Measurements from ENCODE around the gene ANTXR2. TPM values are rescaled to one million over a fixed set of nuclear protein-coding genes. Genes with fewer than 3 reads are reported as not detected.
A peak's percentile ranks its signal among the peaks of the same experiment; 100 is the strongest.

Gene ANTXR2
- total and polyA plus RNA-seq, 9 of the 15 experiments (the other 6 are each of a cell fraction or from before 2014, with no cell fraction given), result 10.1 to 83.8 (median 60.3) TPM

- H2AFZ ChIP-seq (ENCODE audit: low read depth, low read length), result no peak overlapping the region
- TF ChIP-seq MEF2D (tag; conservative IDR thresholded peaks at IDR 0.05; ENCODE audit: low read depth), result no peak
- no peak for TF ChIP-seq CBFA2T3 (IDR thresholded peaks at IDR 0.05)
- TF ChIP-seq E4F1 (CRISPR knock-in tag; IDR thresholded peaks at IDR 0.05; ENCODE audit: borderline replicate concordance), result no peak
- no peak for TF ChIP-seq ZNF23 (CRISPR knock-in tag; IDR thresholded peaks at IDR 0.05)
- no peak for TF ChIP-seq ZZZ3 (IDR thresholded peaks at IDR 0.05)
- no peak for TF ChIP-seq CEBPG (CRISPR knock-in tag; IDR thresholded peaks at IDR 0.05)
- TF ChIP-seq CEBPG (tag; conservative IDR thresholded peaks at IDR 0.05 in 1 of 2, IDR thresholded peaks at IDR 0.05 in 1 of 2), result peak in 1 of 2 experiments; percentile 29; a peak in 1 of 4 replicates
- no peak for TF ChIP-seq DACH1 (IDR thresholded peaks at IDR 0.05; ENCODE audit: partially characterized antibody)
- no peak overlapping the region for H3K27ac ChIP-seq (ENCODE audit: extremely low read depth, low read depth, low read length)
- H3K27me3 ChIP-seq (ENCODE audit: control insufficient read depth in 2 of 2, insufficient read depth in 2 of 2, low read length in 2 of 2), result no peaks in the 10 kb centered on the region
- intact Hi-C loops (cut with micrococcal nuclease) (no loop called here), in situ Hi-C loops (cut with MboI) (no loop called here)
- no peaks in the 10 kb centered on the region for H4K20me1 ChIP-seq (replicated peaks; ENCODE audit: control insufficient read depth, insufficient read depth, low read length)
- H3K4me1 ChIP-seq (replicated peaks in 1 of 2; ENCODE audit: control insufficient read depth in 2 of 2, insufficient read depth in 2 of 2, low read length in 2 of 2), result no peaks in the 10 kb centered on the region
- no peak overlapping the region for H3K4me2 ChIP-seq (ENCODE audit: insufficient read depth, low read length)
- POLR2A ChIA-PET, result interaction anchor here (0.6 kb wide), 1 partner anchor 23 kb away, joined by 3 read pairs; no protein-coding TSS in a partner anchor
- no peaks in the 10 kb centered on the region for H3K9me1 ChIP-seq (ENCODE audit: control insufficient read depth, insufficient read depth, low read length)
- H3K4me3 ChIP-seq, result no peak overlapping the region
- no peak for FAIRE-seq
- no peak for ATAC-seq
- 50% methylated on average over 1 of the region's 1 CpG for WGBS (ENCODE audit: insufficient coverage, low coverage, missing lambda C conversion rate)
- no TSS peak for BruUV-seq (replicated peaks)
- no peaks in the 10 kb centered on the region for H3K79me2 ChIP-seq (ENCODE audit: control insufficient read depth, insufficient read depth, low read length)
- no peak for DNase-seq (ENCODE audit: extremely low read depth in 1 of 4, low spot score in 3 of 4)
- CTCF ChIA-PET (ENCODE audit: low intra/inter-chr PET ratio), result no interaction called here
- no peak overlapping the region for H3K9ac ChIP-seq (ENCODE audit: insufficient read depth in 1 of 2, low read depth in 2 of 2, low read length in 2 of 2)
- no peaks in the 10 kb centered on the region for H3K9me3 ChIP-seq (replicated peaks; ENCODE audit: control insufficient read depth, insufficient read depth, low read depth, low read length)
- peaks cover 30% of the 10 kb centered on the region for H3K36me3 ChIP-seq (ENCODE audit: control insufficient read depth, insufficient read depth, low read length)
These were observed 168.7 kb downstream of the ANTXR2 start for GRCh38 chr4:79904331-79904730.

Data from K562 (cell line).